Astrocyte (in vitro differentiated cells and primary cell): ENCODE measurements around the gene NPL. TPM values are rescaled to one million over a fixed set of nuclear protein-coding genes. Genes with fewer than 3 reads are reported as not detected.

ENCODE experiments used
- DNase-seq: peaks from one replicate; pipeline ENCODE4 v3.0.0-alpha.2; 2010; ENCODE audit warnings: low read depth
- FAIRE-seq: peaks from 2 replicates; lab custom pipeline; 2011; peaks lifted over from hg19 to GRCh38; lab: Jason Lieb, UNC
- H2AFZ ChIP-seq: 2 replicates; pipeline ENCODE4 v1.6.0; 2012; ENCODE audit warnings: low read depth, low read length, inconsistent platforms
- H3K27ac ChIP-seq: 2 replicates; pipeline ENCODE4 v1.5.1; 2011; ENCODE audit warnings: low read depth, low read length, inconsistent platforms
- H3K27me3 ChIP-seq: 2 replicates; pipeline ENCODE4 v1.6.0; 2011; ENCODE audit warnings: low read length, inconsistent platforms; ENCODE audit not compliant: insufficient read depth
- H3K36me3 ChIP-seq: 2 replicates; pipeline ENCODE4 v1.5.1; 2011; ENCODE audit warnings: low read length, inconsistent platforms; ENCODE audit not compliant: insufficient read depth
- H3K4me1 ChIP-seq: 2 replicates; pipeline ENCODE4 v1.5.1; 2011; ENCODE audit warnings: low read length, inconsistent platforms; ENCODE audit not compliant: insufficient read depth
- H3K4me2 ChIP-seq: 2 replicates; pipeline ENCODE4 v1.6.0; 2012; ENCODE audit warnings: low read length, inconsistent platforms
- H3K4me3 ChIP-seq: 2 replicates; pipeline ENCODE4 v1.5.1; 2011; ENCODE audit warnings: low read depth, mild to moderate bottlenecking, low read length, inconsistent platforms; ENCODE audit not compliant: insufficient read depth
- H3K79me2 ChIP-seq: 2 replicates; pipeline ENCODE4 v1.6.0; 2012; ENCODE audit warnings: mild to moderate bottlenecking, low read length, inconsistent platforms; ENCODE audit not compliant: insufficient read depth
- H3K9ac ChIP-seq: 2 replicates; pipeline ENCODE4 v1.6.0; 2012; ENCODE audit warnings: mild to moderate bottlenecking, low read length, inconsistent platforms
- H3K9me3 ChIP-seq: 2 replicates; pipeline ENCODE4 v1.5.1; 2012; ENCODE audit warnings: low read depth, mild to moderate bottlenecking, low read length, inconsistent platforms; ENCODE audit not compliant: insufficient read depth
- H4K20me1 ChIP-seq: 2 replicates; pipeline ENCODE4 v1.6.0; 2012; ENCODE audit warnings: low read length, inconsistent platforms; ENCODE audit not compliant: insufficient read depth
- H3K27ac Mint-ChIP-seq: one replicate; pipeline ENCODE4 v1.8.0; 2021; ENCODE audit warnings: mild to moderate bottlenecking, mixed read lengths; ENCODE audit not compliant: unreplicated experiment
- H3K27me3 Mint-ChIP-seq: one replicate; pipeline ENCODE4 v1.8.0; 2021; ENCODE audit warnings: low read depth, mixed read lengths; ENCODE audit not compliant: unreplicated experiment
- H3K36me3 Mint-ChIP-seq: one replicate; pipeline ENCODE4 v1.8.0; 2021; ENCODE audit warnings: low read depth, mixed read lengths; ENCODE audit not compliant: unreplicated experiment
- H3K4me1 Mint-ChIP-seq: one replicate; pipeline ENCODE4 v1.8.0; 2021; ENCODE audit warnings: low read depth, mixed read lengths; ENCODE audit not compliant: unreplicated experiment
- H3K4me3 Mint-ChIP-seq: one replicate; pipeline ENCODE4 v1.8.0; 2021; ENCODE audit warnings: mild to moderate bottlenecking, moderate library complexity, mixed read lengths; ENCODE audit not compliant: unreplicated experiment
- H3K9me3 Mint-ChIP-seq: one replicate; pipeline ENCODE4 v1.8.0; 2021; ENCODE audit warnings: mild to moderate bottlenecking, mixed read lengths; ENCODE audit not compliant: unreplicated experiment
- EZH2 ChIP-seq: IDR thresholded peaks from 2 replicates; pipeline ENCODE4 v1.6.1; 2012; ENCODE audit warnings: mild to moderate bottlenecking, low read length, inconsistent platforms; ENCODE audit not compliant: insufficient read depth
- total RNA-seq: library from RNA; stranded (reverse); gene quantifications from 2 replicates; pipeline ENCODE4 v1.2.1, GENCODE V29; 2021
- TF ChIP-seq, protein P1 (sequence below): IDR thresholded peaks from 2 replicates; pipeline ENCODE4 v1.5.1; 2011; ENCODE audit warnings: low read depth, mild to moderate bottlenecking, inconsistent platforms, low read length, moderate library complexity; ENCODE audit not compliant: insufficient read depth

Gene NPL
- total RNA-seq, 1 donor from 2014 or later, result 3.3 TPM

GRCh38 chr1:182875889-182876288 is 86.3 kb downstream of the NPL start:
- Histone ChIP-seq H3K79me2 (peaks cover 23% of the 10 kb centered on the region), H3K27me3 (no peaks in the 10 kb centered on the region), H3K9ac (no peak overlapping the region), H3K4me1 (no peaks in the 10 kb centered on the region), H4K20me1 (peaks cover 34% of the 10 kb centered on the region), H3K4me2 (no peak overlapping the region), H3K27ac (no peak overlapping the region), H2AFZ (no peak overlapping the region), H3K36me3 (peaks cover 93% of the 10 kb centered on the region), H3K9me3 (no peaks in the 10 kb centered on the region), H3K4me3 (no peak overlapping the region)
- H3K9me3 Mint-ChIP-seq, result no peaks in the 10 kb centered on the region
- no peaks in the 10 kb centered on the region for H3K27me3 Mint-ChIP-seq
- peaks cover 29% of the 10 kb centered on the region for H3K36me3 Mint-ChIP-seq
- no peaks in the 10 kb centered on the region for H3K4me1 Mint-ChIP-seq
- FAIRE-seq (no peak), DNase-seq (no peak)
- TF ChIP-seq, protein P1, sequence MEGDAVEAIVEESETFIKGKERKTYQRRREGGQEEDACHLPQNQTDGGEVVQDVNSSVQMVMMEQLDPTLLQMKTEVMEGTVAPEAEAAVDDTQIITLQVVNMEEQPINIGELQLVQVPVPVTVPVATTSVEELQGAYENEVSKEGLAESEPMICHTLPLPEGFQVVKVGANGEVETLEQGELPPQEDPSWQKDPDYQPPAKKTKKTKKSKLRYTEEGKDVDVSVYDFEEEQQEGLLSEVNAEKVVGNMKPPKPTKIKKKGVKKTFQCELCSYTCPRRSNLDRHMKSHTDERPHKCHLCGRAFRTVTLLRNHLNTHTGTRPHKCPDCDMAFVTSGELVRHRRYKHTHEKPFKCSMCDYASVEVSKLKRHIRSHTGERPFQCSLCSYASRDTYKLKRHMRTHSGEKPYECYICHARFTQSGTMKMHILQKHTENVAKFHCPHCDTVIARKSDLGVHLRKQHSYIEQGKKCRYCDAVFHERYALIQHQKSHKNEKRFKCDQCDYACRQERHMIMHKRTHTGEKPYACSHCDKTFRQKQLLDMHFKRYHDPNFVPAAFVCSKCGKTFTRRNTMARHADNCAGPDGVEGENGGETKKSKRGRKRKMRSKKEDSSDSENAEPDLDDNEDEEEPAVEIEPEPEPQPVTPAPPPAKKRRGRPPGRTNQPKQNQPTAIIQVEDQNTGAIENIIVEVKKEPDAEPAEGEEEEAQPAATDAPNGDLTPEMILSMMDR, result no peak
- no peak for TF ChIP-seq EZH2
- H3K27ac Mint-ChIP-seq, result no peak overlapping the region
- H3K4me3 Mint-ChIP-seq, result no peak overlapping the region

- Histone ChIP-seq H3K4me3 (no peak overlapping the region), H2AFZ (no peak overlapping the region), H3K27ac (no peak overlapping the region), H3K9me3 (no peaks in the 10 kb centered on the region), H3K27me3 (no peaks in the 10 kb centered on the region), H4K20me1 (peaks cover 39% of the 10 kb centered on the region), H3K79me2 (peaks cover 23% of the 10 kb centered on the region), H3K9ac (no peak overlapping the region), H3K36me3 (peaks cover 96% of the 10 kb centered on the region), H3K4me1 (no peaks in the 10 kb centered on the region), H3K4me2 (no peak overlapping the region)
- TF ChIP-seq, protein P1, result no peak
- TF ChIP-seq EZH2, result no peak
- DNase-seq (no peak), FAIRE-seq (no peak)
- no peaks in the 10 kb centered on the region for H3K9me3 Mint-ChIP-seq
- no peaks in the 10 kb centered on the region for H3K4me1 Mint-ChIP-seq
- H3K36me3 Mint-ChIP-seq, result peaks cover 37% of the 10 kb centered on the region
- no peak overlapping the region for H3K4me3 Mint-ChIP-seq
- no peaks in the 10 kb centered on the region for H3K27me3 Mint-ChIP-seq
- H3K27ac Mint-ChIP-seq, result no peak overlapping the region
Observed at GRCh38 chr1:182877331-182877730, 87.8 kb downstream of the NPL start.

DNA sequence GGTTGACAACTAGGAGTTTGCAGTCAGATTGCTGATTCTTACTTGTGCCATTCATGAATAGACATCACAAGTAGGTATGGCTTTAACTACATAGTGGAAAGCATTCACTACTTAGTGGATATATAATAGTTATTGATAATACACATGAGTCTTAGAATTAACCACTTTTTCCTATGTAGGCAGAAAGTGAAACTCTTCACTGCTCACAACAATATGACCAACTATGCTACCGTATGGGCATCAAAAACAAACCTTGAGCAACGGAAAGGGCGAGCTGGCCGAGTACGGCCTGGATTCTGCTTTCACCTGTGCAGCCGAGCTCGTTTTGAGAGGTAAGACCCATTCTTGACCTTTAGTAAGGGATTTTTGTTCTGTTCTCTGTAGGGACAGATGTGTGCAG is 88.3 kb downstream of the NPL start:
- Mint-ChIP-seq H3K9me3 (no peaks in the 10 kb centered on the region), H3K4me3 (no peak overlapping the region), H3K36me3 (peaks cover 36% of the 10 kb centered on the region), H3K27me3 (no peaks in the 10 kb centered on the region), H3K27ac (no peak overlapping the region), H3K4me1 (no peaks in the 10 kb centered on the region)
- Histone ChIP-seq H3K9me3 (no peaks in the 10 kb centered on the region), H3K36me3 (peaks cover 93% of the 10 kb centered on the region), H3K4me1 (no peaks in the 10 kb centered on the region), H3K27ac (no peak overlapping the region), H3K9ac (no peak overlapping the region), H3K4me3 (no peak overlapping the region), H2AFZ (no peak overlapping the region), H3K4me2 (no peak overlapping the region), H3K27me3 (no peaks in the 10 kb centered on the region), H3K79me2 (peaks cover 21% of the 10 kb centered on the region), H4K20me1 (peaks cover 39% of the 10 kb centered on the region)
- TF ChIP-seq EZH2, result no peak
- TF ChIP-seq, protein P1, result no peak
- FAIRE-seq (no peak), DNase-seq (no peak)
